Glutamatergic neuron (in vitro differentiated cells): ENCODE data around the gene RALGPS2. TPM values are rescaled to one million over a fixed set of nuclear protein-coding genes. Genes with fewer than 3 reads are reported as not detected.

Experiments
- DNase-seq: peaks from one replicate; pipeline ENCODE4 v3.0.0; 2022
- H3K27ac Mint-ChIP-seq: one replicate; pipeline ENCODE4 v1.8.0; 2020; ENCODE audit warnings: mild to moderate bottlenecking, mixed read lengths, inconsistent platforms; ENCODE audit not compliant: unreplicated experiment
- H3K27me3 Mint-ChIP-seq: one replicate; pipeline ENCODE4 v1.8.0; 2020; ENCODE audit warnings: mild to moderate bottlenecking, moderate library complexity, mixed read lengths, inconsistent platforms; ENCODE audit not compliant: unreplicated experiment
- H3K36me3 Mint-ChIP-seq: one replicate; pipeline ENCODE4 v1.8.0; 2020; ENCODE audit warnings: mild to moderate bottlenecking, mixed read lengths, inconsistent platforms; ENCODE audit not compliant: unreplicated experiment
- H3K4me1 Mint-ChIP-seq: one replicate; pipeline ENCODE4 v1.8.0; 2020; ENCODE audit warnings: mild to moderate bottlenecking, low read depth, mixed read lengths, inconsistent platforms; ENCODE audit not compliant: unreplicated experiment
- H3K4me3 Mint-ChIP-seq: one replicate; pipeline ENCODE4 v1.8.0; 2020; ENCODE audit warnings: mild to moderate bottlenecking, mixed read lengths, inconsistent platforms; ENCODE audit not compliant: unreplicated experiment
- H3K9me3 Mint-ChIP-seq: one replicate; pipeline ENCODE4 v1.8.0; 2020; ENCODE audit warnings: mild to moderate bottlenecking, moderate library complexity, mixed read lengths, inconsistent platforms; ENCODE audit not compliant: unreplicated experiment
- total RNA-seq: library from RNA; stranded (reverse); fragmentation: NEBNext Ultra II Directional; extraction: Animal tissue kit (Norgen Biotek cat#: 25700); gene quantifications from one replicate; pipeline ENCODE4 v1.2.1, GENCODE V29; 2021; ENCODE audit not compliant: unreplicated experiment
- TF ChIP-seq, protein P1 (sequence below): fragments of 200-600 bp; sonication (generic); IDR thresholded peaks from one replicate; pipeline ENCODE4 v1.5.0; 2021; ENCODE audit not compliant: partially characterized antibody, unreplicated experiment

The RALGPS2 gene
- total RNA-seq, 1 donor from 2014 or later = 17.9 TPM

DNA sequence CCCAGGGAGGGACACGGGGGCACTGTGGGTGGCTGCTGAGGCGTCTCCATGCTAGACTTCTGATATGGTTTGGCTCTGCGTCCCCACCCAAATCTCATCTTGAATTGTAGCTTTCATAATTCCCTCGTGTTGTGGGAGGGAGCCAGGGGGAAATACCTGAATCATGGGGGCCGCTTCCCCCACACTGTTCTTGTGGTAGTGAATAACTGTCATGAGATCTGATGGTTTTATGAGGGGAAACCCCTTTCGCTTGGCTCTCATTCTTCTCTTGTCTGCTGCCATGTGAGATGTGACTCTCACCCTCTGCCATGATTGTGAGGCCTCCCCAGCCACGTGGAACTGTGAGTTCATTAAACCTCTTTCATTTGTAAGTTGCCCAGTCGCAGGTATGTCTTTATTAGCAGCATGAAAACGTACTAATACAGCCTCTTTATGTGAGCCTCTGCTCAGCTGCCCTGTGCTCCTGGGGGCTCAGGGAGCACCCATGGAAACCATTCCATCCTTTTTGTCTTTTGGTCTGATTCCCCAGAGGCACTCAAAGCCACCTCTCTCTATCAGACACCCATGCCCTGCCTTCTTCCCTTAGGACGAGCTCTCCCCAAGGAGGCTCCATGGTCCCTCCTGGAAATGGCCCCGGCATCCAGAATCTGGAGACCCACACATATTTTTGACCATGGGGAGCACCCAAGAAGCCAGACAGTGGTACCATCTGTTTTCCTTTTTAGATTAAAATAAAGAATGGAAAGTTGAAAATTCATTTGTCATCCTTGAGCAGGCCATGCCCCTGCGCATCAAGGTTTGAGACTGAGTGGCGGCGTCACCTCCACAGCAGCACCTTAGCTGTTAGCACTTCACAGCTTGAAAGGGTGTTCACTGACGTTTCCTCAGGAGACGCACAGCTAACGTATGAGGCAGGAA, 234.8 kb downstream of the RALGPS2 start:
- TF ChIP-seq, protein P1, sequence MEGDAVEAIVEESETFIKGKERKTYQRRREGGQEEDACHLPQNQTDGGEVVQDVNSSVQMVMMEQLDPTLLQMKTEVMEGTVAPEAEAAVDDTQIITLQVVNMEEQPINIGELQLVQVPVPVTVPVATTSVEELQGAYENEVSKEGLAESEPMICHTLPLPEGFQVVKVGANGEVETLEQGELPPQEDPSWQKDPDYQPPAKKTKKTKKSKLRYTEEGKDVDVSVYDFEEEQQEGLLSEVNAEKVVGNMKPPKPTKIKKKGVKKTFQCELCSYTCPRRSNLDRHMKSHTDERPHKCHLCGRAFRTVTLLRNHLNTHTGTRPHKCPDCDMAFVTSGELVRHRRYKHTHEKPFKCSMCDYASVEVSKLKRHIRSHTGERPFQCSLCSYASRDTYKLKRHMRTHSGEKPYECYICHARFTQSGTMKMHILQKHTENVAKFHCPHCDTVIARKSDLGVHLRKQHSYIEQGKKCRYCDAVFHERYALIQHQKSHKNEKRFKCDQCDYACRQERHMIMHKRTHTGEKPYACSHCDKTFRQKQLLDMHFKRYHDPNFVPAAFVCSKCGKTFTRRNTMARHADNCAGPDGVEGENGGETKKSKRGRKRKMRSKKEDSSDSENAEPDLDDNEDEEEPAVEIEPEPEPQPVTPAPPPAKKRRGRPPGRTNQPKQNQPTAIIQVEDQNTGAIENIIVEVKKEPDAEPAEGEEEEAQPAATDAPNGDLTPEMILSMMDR = no peak
- H3K36me3 Mint-ChIP-seq = no peaks in the 10 kb centered on the region
- H3K4me3 Mint-ChIP-seq = no peak overlapping the region
- H3K27me3 Mint-ChIP-seq = peaks cover 4% of the 10 kb centered on the region
- peaks cover 3% of the 10 kb centered on the region for H3K4me1 Mint-ChIP-seq
- H3K9me3 Mint-ChIP-seq = peaks cover 7% of the 10 kb centered on the region
- no peak for DNase-seq
- no peak overlapping the region for H3K27ac Mint-ChIP-seq

DNA sequence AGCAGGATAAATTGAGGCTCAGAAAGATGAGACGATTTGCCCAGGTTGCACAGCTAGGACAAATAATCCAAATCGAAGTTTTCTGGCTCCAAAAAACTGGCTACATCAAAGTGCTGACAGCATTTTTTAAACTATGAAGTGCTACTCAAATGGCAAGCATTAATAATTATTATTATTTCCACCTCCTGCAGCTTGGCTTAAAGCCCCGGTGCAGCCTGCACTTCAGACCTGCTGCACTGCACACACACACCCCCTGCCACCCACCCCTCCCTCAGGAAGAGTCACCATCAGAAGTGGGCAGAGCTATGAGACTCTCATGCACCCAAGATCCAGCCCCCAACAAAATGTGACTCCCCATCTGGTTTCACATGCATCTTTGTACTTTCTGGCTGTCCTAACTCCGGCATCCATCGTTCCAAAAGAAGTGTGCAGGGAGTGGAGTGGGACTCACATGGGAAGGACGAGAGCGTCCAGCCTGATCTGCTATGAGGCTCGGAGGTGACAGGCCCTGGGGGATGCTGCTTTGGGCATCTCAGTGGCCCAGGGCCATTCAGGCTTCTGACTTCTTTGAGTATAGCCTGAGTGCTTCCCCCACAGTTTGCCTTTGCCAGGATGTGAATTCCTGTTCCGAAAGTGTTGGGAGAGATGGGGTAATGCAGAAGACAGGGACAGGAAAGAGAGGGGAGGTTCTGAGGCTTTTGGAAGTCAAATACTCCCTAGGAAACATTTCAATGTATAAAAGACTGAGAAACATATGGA, 235.6 kb downstream of the RALGPS2 start:
- H3K4me3 Mint-ChIP-seq = no peak overlapping the region
- peaks cover 7% of the 10 kb centered on the region for H3K9me3 Mint-ChIP-seq
- H3K4me1 Mint-ChIP-seq = peaks cover 3% of the 10 kb centered on the region
- no peak overlapping the region for H3K27ac Mint-ChIP-seq
- TF ChIP-seq, protein P1 = no peak
- H3K36me3 Mint-ChIP-seq = no peaks in the 10 kb centered on the region
- DNase-seq = no peak
- H3K27me3 Mint-ChIP-seq = peaks cover 4% of the 10 kb centered on the region

- H3K4me3 Mint-ChIP-seq = no peak overlapping the region
- DNase-seq = no peak
- peaks cover 3% of the 10 kb centered on the region for H3K4me1 Mint-ChIP-seq
- H3K36me3 Mint-ChIP-seq = no peaks in the 10 kb centered on the region
- H3K9me3 Mint-ChIP-seq = peaks cover 7% of the 10 kb centered on the region
- no peak overlapping the region for H3K27ac Mint-ChIP-seq
- TF ChIP-seq, protein P1 = no peak
- peaks cover 4% of the 10 kb centered on the region for H3K27me3 Mint-ChIP-seq
Observed at GRCh38 chr1:178961331-178961730, 236.3 kb downstream of the RALGPS2 start.

DNA sequence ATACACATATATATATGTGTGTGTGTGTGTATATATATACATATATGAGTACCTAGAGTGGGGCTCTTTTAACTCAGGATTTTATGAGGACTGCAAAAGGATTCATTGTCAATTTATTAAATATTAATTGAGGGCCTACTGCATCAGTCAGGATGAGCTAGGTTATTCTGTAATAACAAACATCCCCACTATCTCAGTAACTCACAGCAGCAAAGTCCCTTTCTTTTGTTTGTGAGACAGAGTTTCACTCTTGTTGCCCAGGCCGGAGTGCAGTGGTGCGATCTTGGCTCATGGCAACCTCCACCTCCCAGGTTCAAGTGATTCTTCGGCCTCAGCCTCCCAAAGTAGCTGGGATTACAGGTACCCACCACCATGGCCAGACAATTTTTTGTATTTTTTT, 236.8 kb downstream of the RALGPS2 start:
- H3K27me3 Mint-ChIP-seq = peaks cover 4% of the 10 kb centered on the region
- peaks cover 3% of the 10 kb centered on the region for H3K4me1 Mint-ChIP-seq
- DNase-seq = no peak
- no peak overlapping the region for H3K4me3 Mint-ChIP-seq
- no peak overlapping the region for H3K27ac Mint-ChIP-seq
- peaks cover 7% of the 10 kb centered on the region for H3K9me3 Mint-ChIP-seq
- TF ChIP-seq, protein P1 = no peak
- no peaks in the 10 kb centered on the region for H3K36me3 Mint-ChIP-seq
